KMS-11 (cell line): ENCODE results near the gene TMEM40.

Experiments used
- H2AFZ ChIP-seq: fragments of 200-600 bp; sonication (generic); 2 replicates; pipeline ENCODE4 v1.6.1; 2016; ENCODE audit warnings: antibody characterized with exemption, mixed run types, low read depth
- H3K27ac ChIP-seq: fragments of 200-600 bp; sonication (generic); 2 replicates; pipeline ENCODE4 v1.6.1; 2016; ENCODE audit warnings: mild to moderate bottlenecking, mixed run types
- H3K27me3 ChIP-seq: fragments of 200-600 bp; sonication (generic); 2 replicates; pipeline ENCODE4 v1.6.1; 2017; ENCODE audit warnings: mild to moderate bottlenecking, low read depth, mixed run types, moderate library complexity; ENCODE audit not compliant: insufficient read depth
- H3K36me3 ChIP-seq: fragments of 200-600 bp; sonication (generic); 2 replicates; pipeline ENCODE4 v1.6.1; 2017; ENCODE audit warnings: mild to moderate bottlenecking, mixed run types; ENCODE audit not compliant: insufficient read depth
- H3K4me1 ChIP-seq: fragments of 200-600 bp; sonication (generic); 2 replicates; pipeline ENCODE4 v1.6.1; 2016; ENCODE audit warnings: mild to moderate bottlenecking, low read depth, mixed run types; ENCODE audit not compliant: poor library complexity, severe bottlenecking
- H3K4me2 ChIP-seq: fragments of 200-600 bp; sonication (generic); 2 replicates; pipeline ENCODE4 v1.7.0; 2016; ENCODE audit warnings: mild to moderate bottlenecking, mixed run types
- H3K4me3 ChIP-seq: fragments of 200-600 bp; sonication (generic); IDR thresholded peaks from 2 replicates; pipeline ENCODE4 v1.6.1; 2017; ENCODE audit warnings: low read depth, low read length, mixed read lengths; ENCODE audit not compliant: insufficient read depth
- H3K79me2 ChIP-seq: fragments of 200-600 bp; sonication (generic); 2 replicates; pipeline ENCODE4 v1.6.1; 2016; ENCODE audit warnings: low read depth, mixed run types; ENCODE audit not compliant: insufficient read depth
- H3K9ac ChIP-seq: fragments of 200-600 bp; sonication (generic); 2 replicates; pipeline ENCODE4 v1.6.1; 2016; ENCODE audit warnings: mild to moderate bottlenecking, mixed run types
- H4K20me1 ChIP-seq: fragments of 200-600 bp; sonication (generic); 2 replicates; pipeline ENCODE4 v1.6.1; 2016; ENCODE audit warnings: mild to moderate bottlenecking, mixed run types; ENCODE audit not compliant: insufficient read depth
- CTCF ChIP-seq: fragments of 200-600 bp; sonication (generic); conservative IDR thresholded peaks from 2 replicates; pipeline ENCODE4 v1.6.1; 2017; ENCODE audit warnings: low read depth, mild to moderate bottlenecking, antibody characterized with exemption, low read length, moderate library complexity, mixed read lengths

Gene TMEM40

GRCh38 chr3:12772462-12772861 is 13.4 kb upstream of the TMEM40 start:
- Histone ChIP-seq H3K4me1 (no peaks in the 10 kb centered on the region), H3K4me3 (no peak overlapping the region), H3K79me2 (no peaks in the 10 kb centered on the region), H4K20me1 (no peaks in the 10 kb centered on the region), H3K27ac (no peak overlapping the region), H2AFZ (no peak overlapping the region), H3K9ac (no peak overlapping the region), H3K36me3 (no peaks in the 10 kb centered on the region), H3K4me2 (no peak overlapping the region), H3K27me3 (no peaks in the 10 kb centered on the region)
- TF ChIP-seq CTCF, result no peak

- Histone ChIP-seq H4K20me1 (no peaks in the 10 kb centered on the region), H3K4me1 (no peaks in the 10 kb centered on the region), H3K9ac (no peak overlapping the region), H3K79me2 (no peaks in the 10 kb centered on the region), H2AFZ (no peak overlapping the region), H3K27ac (no peak overlapping the region), H3K36me3 (no peaks in the 10 kb centered on the region), H3K4me3 (no peak overlapping the region), H3K4me2 (no peak overlapping the region), H3K27me3 (no peaks in the 10 kb centered on the region)
- TF ChIP-seq CTCF, result no peak
Measured at GRCh38 chr3:12771236-12771635, 12.2 kb upstream of the TMEM40 start.

- Histone ChIP-seq H2AFZ (no peak overlapping the region), H3K4me3 (no peak overlapping the region), H4K20me1 (no peaks in the 10 kb centered on the region), H3K9ac (no peak overlapping the region), H3K27ac (no peak overlapping the region), H3K4me2 (no peak overlapping the region), H3K79me2 (no peaks in the 10 kb centered on the region), H3K27me3 (no peaks in the 10 kb centered on the region), H3K36me3 (no peaks in the 10 kb centered on the region), H3K4me1 (no peaks in the 10 kb centered on the region)
- TF ChIP-seq CTCF, result no peak
Measured at GRCh38 chr3:12769761-12770160, 10.7 kb upstream of the TMEM40 start.

GRCh38 chr3:12768579-12769527 is 9.8 kb upstream of the TMEM40 start:
- H3K27ac ChIP-seq, result no peak overlapping the region
- H3K79me2 ChIP-seq, result no peaks in the 10 kb centered on the region
- H3K4me2 ChIP-seq, result no peak overlapping the region
- H2AFZ ChIP-seq, result no peak overlapping the region
- no peak for TF ChIP-seq CTCF
- no peaks in the 10 kb centered on the region for H3K27me3 ChIP-seq
- no peaks in the 10 kb centered on the region for H3K4me1 ChIP-seq
- H3K4me3 ChIP-seq, result no peak overlapping the region
- no peaks in the 10 kb centered on the region for H3K36me3 ChIP-seq
- H3K9ac ChIP-seq, result no peak overlapping the region
- no peaks in the 10 kb centered on the region for H4K20me1 ChIP-seq
